H1 (cell line): ENCODE results near the gene RILP. TPM values are rescaled to one million over a fixed set of nuclear protein-coding genes. Genes with fewer than 3 reads are reported as not detected.
"Not testable (repeated sequence)": the region's sequence is repeated elsewhere in the genome, so short reads cannot be mapped to it uniquely, and the experiment has no call there.

Source experiments
- CTCF ChIA-PET: fragments of 300-600 bp; sonication (Branson Sonifier 250); formaldehyde crosslinking; loops from one replicate; lab custom pipeline; 2021; ENCODE audit not compliant: partially characterized antibody; lab: Charles Lee
- POLR2A ChIA-PET: fragments of 300-600 bp; sonication (Branson Sonifier 250); formaldehyde crosslinking; loops from one replicate; lab custom pipeline; 2021; ENCODE audit warnings: inconsistent platforms; ENCODE audit not compliant: partially characterized antibody; lab: Charles Lee
- DNase-seq, 2 experiments: peaks; one replicate each; pipeline versions ENCODE4 v3.0.0 to v3.0.0-alpha.2; 2010 to 2022; ENCODE audit warnings: low spot score in 2 of 2, low read depth in 1 of 2, mixed read lengths in 1 of 2
- FAIRE-seq: peaks from 2 replicates; lab custom pipeline; 2011; peaks lifted over from hg19 to GRCh38; lab: Jason Lieb, UNC
- H2AFZ ChIP-seq: 2 replicates; pipeline ENCODE4 v1.8.1; 2012; ENCODE audit warnings: low read length, inconsistent platforms
- H2AK5ac ChIP-seq: 2 replicates; pipeline ENCODE4 v1.6.1; 2013; ENCODE audit warnings: low read depth, low read length
- H2BK120ac ChIP-seq: replicated peaks from 2 replicates; pipeline ENCODE3; 2013; ENCODE audit warnings: low read depth, low read length, inconsistent platforms
- H2BK12ac ChIP-seq: 2 replicates; pipeline ENCODE4 v1.6.1; 2013; ENCODE audit warnings: low read depth, low read length
- H2BK15ac ChIP-seq: 2 replicates; pipeline ENCODE4 v1.6.1; 2013; ENCODE audit warnings: low read length
- H2BK20ac ChIP-seq: 2 replicates; pipeline ENCODE4 v1.6.1; 2013; ENCODE audit warnings: low read length
- H2BK5ac ChIP-seq: 2 replicates; pipeline ENCODE4 v1.6.1; 2013; ENCODE audit warnings: low read depth, low read length
- H3K14ac ChIP-seq: 2 replicates; pipeline ENCODE4 v1.6.1; 2013; ENCODE audit warnings: inconsistent platforms; ENCODE audit not compliant: insufficient read length
- H3K18ac ChIP-seq: 2 replicates; pipeline ENCODE4 v1.6.1; 2013; ENCODE audit warnings: low read length; ENCODE audit errors: extremely low read depth
- H3K23ac ChIP-seq: 2 replicates; pipeline ENCODE4 v1.6.1; 2013; ENCODE audit warnings: inconsistent platforms; ENCODE audit not compliant: insufficient read length
- H3K23me2 ChIP-seq: 2 replicates; pipeline ENCODE4 v1.6.1; 2013; ENCODE audit warnings: low read depth, low read length
- H3K27ac ChIP-seq: 2 replicates; pipeline ENCODE4 v1.6.1; 2011; ENCODE audit warnings: low read depth, low read length, inconsistent platforms
- H3K27me3 ChIP-seq, 4 experiments: replicated peaks in 1 of 4; 1 replicate in 1 of 4; 2 replicates in 3 of 4; pipeline versions ENCODE4 v1.6.1 to v1.8.1; 2011 to 2013; ENCODE audit warnings: low read length in 3 of 4, mild to moderate bottlenecking in 3 of 4, inconsistent platforms in 2 of 4, mixed read lengths in 2 of 4, moderate library complexity in 1 of 4; ENCODE audit not compliant: control insufficient read depth in 3 of 4, insufficient read depth in 3 of 4; ENCODE audit errors: extremely low read depth in 1 of 4
- H3K36me3 ChIP-seq, 4 experiments: 2 replicates each; pipeline versions ENCODE4 v1.6.1 to v1.8.1; 2011 to 2013; ENCODE audit warnings: mild to moderate bottlenecking in 4 of 4, low read length in 3 of 4, moderate library complexity in 2 of 4, control low read depth in 1 of 4, inconsistent platforms in 1 of 4; ENCODE audit not compliant: insufficient read depth in 4 of 4, control insufficient read depth in 2 of 4
- H3K4ac ChIP-seq: replicated peaks from 2 replicates; pipeline ENCODE3; 2013; ENCODE audit warnings: low read length, low read depth, mixed read lengths, inconsistent platforms; ENCODE audit not compliant: insufficient read length
- H3K4me1 ChIP-seq, 4 experiments: replicated peaks in 1 of 4; 1 replicate in 1 of 4; 2 replicates in 3 of 4; pipeline versions ENCODE4 v1.6.1 to v1.8.1; 2011 to 2013; ENCODE audit warnings: low read length in 3 of 4, inconsistent platforms in 2 of 4, mixed read lengths in 1 of 4; ENCODE audit not compliant: insufficient read depth in 4 of 4, control insufficient read depth in 3 of 4
- H3K4me2 ChIP-seq, 2 experiments: 2 replicates each; pipeline versions ENCODE4 v1.6.1 to v1.8.1; 2011 to 2013; ENCODE audit warnings: low read depth in 2 of 2, low read length in 2 of 2, control low read depth in 1 of 2, inconsistent platforms in 1 of 2, mild to moderate bottlenecking in 1 of 2; ENCODE audit not compliant: insufficient read depth in 1 of 2
- H3K4me3 ChIP-seq, 4 experiments: fragments of 200-600, 300-600 bp in 1 of 4; sonication (generic), shearing (Covaris generic), sonication (Bioruptor Twin) in 1 of 4; 2 replicates each; pipeline versions ENCODE4 v1.5.1 to v1.8.1; 2011 to 2016; ENCODE audit warnings: low read length in 4 of 4, low read depth in 3 of 4, control low read depth in 2 of 4, inconsistent platforms in 2 of 4, mild to moderate bottlenecking in 2 of 4, mixed read lengths in 1 of 4, moderate library complexity in 1 of 4; ENCODE audit not compliant: insufficient read depth in 2 of 4; ENCODE audit errors: extremely low read depth in 1 of 4
- H3K56ac ChIP-seq: replicated peaks from 2 replicates; pipeline ENCODE3; 2013; ENCODE audit warnings: low read depth, mild to moderate bottlenecking, mixed read lengths, low read length, inconsistent platforms; ENCODE audit not compliant: insufficient read length
- H3K79me1 ChIP-seq: 2 replicates; pipeline ENCODE4 v1.6.1; 2013; ENCODE audit warnings: low read depth, low read length, control low read depth
- H3K79me2 ChIP-seq, 2 experiments: 2 replicates each; pipeline versions ENCODE4 v1.6.1 to v1.8.1; 2012 to 2013; ENCODE audit warnings: low read length in 2 of 2, mild to moderate bottlenecking in 2 of 2, inconsistent platforms in 1 of 2; ENCODE audit not compliant: insufficient read depth in 2 of 2, control insufficient read depth in 1 of 2
- H3K9ac ChIP-seq, 4 experiments: replicated peaks in 1 of 4; 1 replicate in 1 of 4; 2 replicates in 3 of 4; pipeline versions ENCODE4 v1.6.1 to v1.8.1; 2011 to 2013; ENCODE audit warnings: low read depth in 3 of 4, low read length in 3 of 4, control low read depth in 2 of 4, mild to moderate bottlenecking in 2 of 4, moderate library complexity in 2 of 4, inconsistent platforms in 1 of 4; ENCODE audit errors: extremely low read depth in 1 of 4
- H3K9me3 ChIP-seq, 2 experiments: 2 replicates each; pipeline versions ENCODE4 v1.6.1 to v1.8.1; 2012 to 2013; ENCODE audit warnings: mild to moderate bottlenecking in 2 of 2, moderate library complexity in 2 of 2, control low read depth in 1 of 2, inconsistent platforms in 1 of 2, low read depth in 1 of 2, low read length in 1 of 2, mixed read lengths in 1 of 2; ENCODE audit not compliant: insufficient read depth in 2 of 2
- H4K20me1 ChIP-seq, 2 experiments: replicated peaks in 1 of 2; 2 replicates each; pipeline versions ENCODE3 to v1.8.1; 2011 to 2013; ENCODE audit warnings: inconsistent platforms in 2 of 2, low read length in 2 of 2, mild to moderate bottlenecking in 1 of 2; ENCODE audit not compliant: insufficient read depth in 2 of 2, control insufficient read depth in 1 of 2
- H4K5ac ChIP-seq: 2 replicates; pipeline ENCODE4 v1.6.1; 2013; ENCODE audit warnings: low read length, low read depth, mixed read lengths, inconsistent platforms; ENCODE audit not compliant: insufficient read length
- H4K8ac ChIP-seq: 2 replicates; pipeline ENCODE4 v1.8.0; 2013; ENCODE audit warnings: mild to moderate bottlenecking, moderate library complexity, low read length, inconsistent platforms; ENCODE audit not compliant: insufficient read depth; ENCODE audit errors: extremely low read depth
- H4K91ac ChIP-seq: replicated peaks from 2 replicates; pipeline ENCODE3; 2013; ENCODE audit warnings: low read length, mixed read lengths, inconsistent platforms; ENCODE audit not compliant: insufficient read length
- WGBS, 2 experiments: shearing (Covaris generic) in 1 of 2; methylation state at CpG; one replicate each; pipeline versions ENCODE4 v1.1.6 to v1.1.7; 2013 to 2015; ENCODE audit warnings: low lambda C conversion rate in 2 of 2, mixed read lengths in 2 of 2, inconsistent platforms in 1 of 2, low coverage in 1 of 2, missing lambda C conversion rate in 1 of 2; ENCODE audit not compliant: insufficient replicate concordance in 2 of 2, insufficient coverage in 1 of 2, insufficient read length in 1 of 2; ENCODE audit errors: extremely low coverage in 1 of 2, missing lambda C conversion rate in 1 of 2; 5-methylcytosine and 5-hydroxymethylcytosine counted together
- polyA plus RNA-seq, 7 experiments: library from polyadenylated mRNA; depleted of rRNA in 3 of 7; stranded (reverse) in 5 of 7; unstranded in 2 of 7; fragments of >200 nt in 5 of 7; fragments of 200-250 nt in 2 of 7; gene quantifications; 1 replicate in 5 of 7; 2 replicates in 1 of 7; 4 replicates in 1 of 7; pipeline versions ENCODE4 v1.2.1 to v1.2.3, GENCODE V29; 2011 to 2013; ENCODE audit warnings: missing spikeins in 2 of 7, mixed read lengths in 2 of 7
- total RNA-seq: library from RNA; stranded (reverse); fragmentation: NEBNext Ultra II Directional; extraction: Animal tissue kit (Norgen Biotek cat#: 25700); gene quantifications from 2 replicates; pipeline ENCODE4 v1.2.1, GENCODE V29; 2021

RILP gene
- total and polyA plus RNA-seq, 2 of the 8 experiments (the other 6 are each of a cell fraction or from before 2014, with no cell fraction given) = 6.8 to 7.2 TPM

- POLR2A ChIA-PET = interaction anchor here (0.8 to 6.5 kb wide), 5 partner anchors 11 to 26 kb away, joined by 3 to 65 read pairs (median 3); no protein-coding TSS in a partner anchor
These were observed 3.1 kb upstream of the RILP start for GRCh38 chr17:1652794-1653193.

More at GRCh38 chr17:1652794-1653193, 3.1 kb upstream of the RILP start:
- Histone ChIP-seq H3K36me3 (peaks cover 48 to 72% (median 62%) of the 10 kb centered on the region in 4 experiments), H4K20me1 (peaks cover 15 to 24% of the 10 kb centered on the region in 2 experiments), H3K4me1 (peaks cover 0 to 13% (median 7%) of the 10 kb centered on the region in 4 experiments; a peak in 4 of 7 replicates)
- H2BK15ac ChIP-seq, H2BK120ac ChIP-seq, H3K9ac ChIP-seq, FAIRE-seq, H2AK5ac ChIP-seq, H4K5ac ChIP-seq, H3K4me2 ChIP-seq, DNase-seq, H4K8ac ChIP-seq, H3K14ac ChIP-seq, H3K9me3 ChIP-seq, H3K4me3 ChIP-seq, H3K79me2 ChIP-seq, H3K27ac ChIP-seq, H3K56ac ChIP-seq, H3K4ac ChIP-seq, H2AFZ ChIP-seq, H2BK20ac ChIP-seq, H3K23me2 ChIP-seq, H3K18ac ChIP-seq, H3K79me1 ChIP-seq, H4K91ac ChIP-seq, H3K23ac ChIP-seq, H3K27me3 ChIP-seq, H2BK12ac ChIP-seq, H2BK5ac ChIP-seq: not testable (repeated sequence)
- CTCF ChIA-PET = interaction anchor here (0.6 to 2.9 kb wide), 9 partner anchors 12 to 302 kb away, joined by 3 to 18 read pairs (median 3); partner anchors contain the start of gene INPP5K
- 92% methylated on average over 7 of the region's 7 CpGs; no CpG with 5 or more reads in 1 of the 2 experiments for WGBS, 2 experiments
